Kidney capillary endothelial cell (primary cell): Measurements from ENCODE around the gene CRBN.

ENCODE experiments used
- DNase-seq: peaks from one replicate; pipeline ENCODE4 v3.0.0-alpha.2; 2018; ENCODE audit warnings: low spot score

Gene CRBN

GRCh38 chr3:3179407-3180094, at the start of gene CRBN:
Gene CRBN (minus strand): TSS chr3:3179691. CDS start chr3:3179687, 4 bp downstream.
- DNase-seq: peak; percentile 86

- DNase-seq: no peak
Observed at GRCh38 chr3:3227640-3228039, 48.1 kb upstream of the CRBN start.

DNA sequence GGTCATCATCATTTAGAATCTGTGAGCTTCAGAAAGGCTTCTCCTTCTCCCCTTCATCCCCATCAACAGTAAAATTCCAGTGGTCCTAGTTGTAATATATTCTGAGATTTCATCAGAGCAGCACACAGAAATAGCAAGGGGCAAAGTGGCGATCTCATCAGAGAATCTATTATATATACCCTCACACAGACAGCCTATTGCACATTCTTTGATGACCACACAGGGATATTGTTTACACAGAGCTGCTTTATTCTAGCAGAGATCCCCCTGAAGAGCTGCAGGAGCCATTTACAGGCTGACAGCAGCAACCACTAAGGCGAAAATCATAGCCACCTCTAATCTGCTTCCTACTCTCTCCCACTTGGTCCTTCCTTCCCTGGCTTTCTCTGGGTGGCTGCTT, 42.0 kb upstream of the CRBN start:
- no peak for DNase-seq

- DNase-seq: no peak
Observed at GRCh38 chr3:3216401-3216800, 36.9 kb upstream of the CRBN start.

- no peak for DNase-seq
Observed at GRCh38 chr3:3212781-3213440, 33.4 kb upstream of the CRBN start.

DNA sequence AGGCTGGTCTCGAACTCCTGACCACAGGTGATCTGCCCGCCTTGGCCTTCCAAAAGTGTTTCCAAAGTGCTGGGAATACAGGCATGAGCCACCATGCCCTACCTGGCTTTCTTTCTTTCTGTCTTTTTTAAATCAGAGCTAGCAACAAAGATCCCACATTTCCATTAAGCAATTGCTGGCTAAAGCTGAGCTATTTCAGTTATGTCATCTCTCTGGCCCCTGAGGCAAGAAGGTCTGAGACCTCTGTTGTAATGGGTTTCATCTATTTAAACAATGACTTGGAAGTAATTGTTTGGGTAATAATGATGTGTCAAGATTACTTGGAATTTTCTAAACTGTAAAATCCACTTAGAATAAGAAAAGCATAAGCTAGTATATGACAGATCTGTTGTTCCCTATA, 30.2 kb upstream of the CRBN start:
- DNase-seq: no peak

DNA sequence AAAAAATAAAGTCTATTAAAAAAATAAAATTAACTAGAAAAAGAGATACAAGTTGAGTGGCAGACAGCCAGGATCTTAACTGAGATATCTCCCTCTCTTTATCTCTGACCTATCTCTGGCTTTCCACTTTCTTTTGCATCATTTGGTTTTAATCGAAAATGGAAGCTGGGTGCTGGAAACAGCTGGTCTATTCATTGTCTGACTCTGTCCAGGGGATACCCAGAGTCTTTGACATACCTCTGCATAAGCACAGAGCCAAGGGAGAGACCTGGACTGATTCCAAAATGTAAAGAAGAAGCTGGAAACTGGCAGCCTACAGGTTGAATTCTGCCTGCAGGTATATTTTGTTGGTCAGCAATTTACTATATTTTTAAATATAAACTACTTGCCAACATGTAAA, 29.6 kb upstream of the CRBN start:
- DNase-seq: no peak

DNA sequence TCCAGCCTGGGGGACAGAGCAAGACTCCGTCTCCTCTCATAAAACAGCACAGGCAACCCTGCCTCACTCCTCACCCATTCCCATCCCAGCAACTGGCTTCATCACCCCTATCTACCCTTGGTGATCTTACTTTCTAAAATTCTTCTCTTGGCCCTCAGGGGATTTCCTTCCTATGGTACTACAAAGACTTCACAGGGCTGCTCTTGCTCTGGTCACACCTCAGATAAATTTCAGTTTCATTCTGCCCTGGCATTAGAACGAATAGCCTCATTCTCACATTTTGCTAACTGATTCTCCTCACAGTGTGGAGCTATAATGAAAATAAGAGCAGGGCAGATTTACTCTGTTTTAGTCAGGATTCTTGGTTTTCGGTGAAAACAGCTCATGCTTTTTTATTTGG, 22.1 kb upstream of the CRBN start:
- DNase-seq: no peak

DNA sequence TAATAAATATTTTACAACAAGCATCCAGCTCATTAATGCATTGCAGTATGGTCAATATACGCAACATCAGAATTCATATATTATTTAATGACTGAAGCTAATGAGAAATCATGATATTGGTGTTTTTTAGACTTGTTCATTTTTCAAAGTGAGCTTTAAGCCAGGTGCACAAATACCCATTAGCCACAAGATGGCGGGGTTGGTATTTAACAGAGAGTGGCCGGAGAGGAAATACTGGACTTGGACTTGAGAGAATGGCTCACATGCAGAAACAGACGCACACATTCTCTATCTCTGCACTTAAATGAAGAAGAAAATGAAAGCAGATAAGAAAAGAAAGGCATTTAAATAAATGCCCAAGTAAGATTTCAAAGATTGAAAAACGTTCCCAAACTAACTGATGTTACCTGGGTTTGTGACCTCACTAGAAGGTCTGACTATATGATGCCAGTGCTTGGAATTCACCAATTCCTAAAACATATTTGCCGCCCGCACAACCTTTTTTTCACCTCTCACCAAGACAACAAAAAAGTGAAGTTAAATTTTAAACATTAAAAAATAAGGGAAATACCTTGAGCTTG, 21.2 kb upstream of the CRBN start:
- DNase-seq: peak; percentile 65

DNA sequence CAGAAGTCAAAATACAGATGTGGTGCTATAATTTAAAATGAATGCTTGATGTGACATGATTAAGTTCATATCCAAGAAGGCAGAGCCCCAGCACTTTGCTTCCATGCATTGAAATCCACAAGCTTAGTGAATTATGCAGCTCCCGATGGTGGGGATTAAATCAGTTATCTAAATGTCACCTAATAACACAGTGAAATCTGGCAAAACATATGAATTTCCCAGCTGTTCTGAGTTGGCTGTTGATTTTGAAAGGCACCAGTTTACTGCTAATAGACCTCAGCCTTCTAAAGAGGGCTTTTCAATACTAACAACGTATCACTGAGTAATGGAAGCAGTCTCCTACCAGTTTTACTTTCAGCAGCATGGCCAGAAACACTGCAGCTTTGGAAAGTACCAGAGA, 19.8 kb upstream of the CRBN start:
- no peak for DNase-seq

- DNase-seq: no peak
Observed at GRCh38 chr3:3196148-3196861, 16.8 kb upstream of the CRBN start.

GRCh38 chr3:3194861-3195260, 15.4 kb upstream of the CRBN start:
- no peak for DNase-seq

GRCh38 chr3:3192286-3192675, 12.8 kb upstream of the CRBN start:
- no peak for DNase-seq

GRCh38 chr3:3191675-3192285, 12.3 kb upstream of the CRBN start:
- no peak for DNase-seq

GRCh38 chr3:3189961-3190360, 10.5 kb upstream of the CRBN start:
- no peak for DNase-seq

DNA sequence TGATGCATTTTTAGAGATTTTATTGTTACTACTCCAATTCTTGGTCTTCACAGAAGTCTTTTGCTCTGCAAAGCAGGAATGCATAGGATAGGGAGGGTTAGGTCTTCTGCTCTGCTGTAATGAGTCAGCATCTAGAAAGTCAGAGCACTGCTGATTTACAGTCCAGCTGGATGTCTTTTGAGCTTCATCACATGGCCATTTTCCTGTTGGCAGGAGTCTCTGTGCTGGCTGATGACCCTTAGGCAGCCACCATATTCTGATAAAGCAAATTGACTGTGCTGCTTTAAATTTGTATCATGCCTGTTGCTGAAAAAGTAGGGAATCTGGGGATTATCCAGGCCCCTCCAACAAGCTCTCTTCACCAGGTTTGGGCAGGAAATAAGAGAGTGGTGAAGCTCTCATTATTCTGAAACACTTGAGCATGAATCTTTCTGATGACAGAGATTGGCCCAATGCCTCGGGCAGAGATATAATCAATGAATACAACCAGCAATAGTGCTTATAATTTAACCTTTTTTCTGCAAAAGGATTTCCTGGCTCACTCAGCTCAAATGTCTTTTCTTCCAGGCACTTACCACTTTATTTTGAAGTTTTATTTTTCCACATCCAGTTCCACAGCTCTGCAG, 9.7 kb upstream of the CRBN start:
- no peak for DNase-seq

DNA sequence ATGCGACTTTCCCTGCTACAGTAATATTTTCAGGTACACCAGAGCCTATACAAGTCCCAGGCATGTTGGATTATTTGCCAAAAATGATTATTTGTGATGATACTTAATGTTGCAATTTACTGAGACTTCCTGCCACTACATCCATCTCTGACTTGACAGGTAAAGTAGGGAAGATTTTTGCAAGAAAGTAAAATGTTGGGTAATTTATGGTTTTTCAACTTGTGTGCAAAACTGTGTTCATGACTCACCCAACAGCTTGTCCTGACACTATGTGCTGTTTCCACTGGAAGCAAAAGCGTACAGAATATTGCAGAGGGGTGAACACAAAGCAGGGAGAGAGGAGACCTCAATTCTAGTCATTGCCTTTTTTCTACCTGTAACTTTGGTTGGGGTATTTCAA, 5.4 kb upstream of the CRBN start:
- DNase-seq: no peak

DNA sequence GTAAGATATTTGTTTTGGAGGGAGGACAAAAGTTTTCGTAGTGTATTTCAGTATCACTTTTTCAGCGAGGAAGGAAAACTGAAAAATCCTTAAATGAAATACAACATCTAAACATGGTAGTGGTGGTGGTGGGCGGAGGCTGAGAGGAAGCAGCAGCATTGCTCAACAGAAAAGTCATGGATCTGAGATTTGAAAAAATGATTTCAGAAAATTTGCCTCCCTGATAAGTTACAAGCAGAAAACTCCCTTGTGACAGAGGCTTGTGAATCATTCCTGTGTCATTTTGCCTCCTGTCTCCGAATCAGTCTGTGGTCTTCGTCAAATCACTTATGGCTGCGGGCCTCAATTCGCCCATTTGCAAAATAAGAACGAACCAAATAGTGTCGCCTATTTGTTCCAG, 965 bp upstream of the CRBN start:
- DNase-seq: no peak

DNA sequence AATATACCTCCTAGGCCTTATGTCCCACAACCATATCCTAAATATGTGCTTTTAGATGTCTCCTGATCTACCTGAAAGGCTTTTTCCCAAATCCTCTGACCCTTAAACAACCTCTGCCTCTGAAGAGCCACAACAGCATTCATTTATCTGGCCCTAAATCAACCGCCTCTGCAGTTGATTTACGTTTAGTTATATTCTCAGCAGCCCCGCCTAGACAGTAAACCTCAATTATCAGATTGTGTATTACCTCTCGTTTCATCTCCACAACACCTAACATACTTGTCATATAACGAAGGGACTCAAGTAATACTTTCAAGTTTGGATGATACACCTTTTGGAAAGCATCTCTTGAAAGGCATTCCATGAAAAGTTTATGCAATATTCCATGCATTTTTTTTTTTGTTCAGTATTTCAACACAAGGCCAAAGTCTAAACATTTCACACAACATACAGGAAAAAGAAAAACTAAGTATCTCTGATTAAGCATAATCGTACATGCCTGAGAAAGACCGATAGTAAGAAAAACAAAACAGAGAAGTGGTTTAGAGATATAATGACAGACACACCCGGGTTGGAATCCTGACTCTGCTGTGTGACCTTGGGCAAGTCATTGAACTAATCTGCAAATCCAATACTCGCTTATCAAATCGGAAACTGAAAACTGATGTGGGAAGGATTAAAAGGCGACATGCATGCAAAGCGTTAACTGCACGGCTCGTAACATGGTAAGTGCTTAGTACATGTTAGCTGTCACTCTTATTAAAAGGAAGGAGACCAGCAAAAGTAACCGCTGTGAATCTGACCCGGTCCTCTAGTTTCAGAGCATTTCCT, 778 bp downstream of the CRBN start:
- DNase-seq: no peak

- no peak for DNase-seq
Observed at GRCh38 chr3:3177861-3178497, 1.5 kb downstream of the CRBN start.

GRCh38 chr3:3172627-3173026, 6.9 kb downstream of the CRBN start:
- DNase-seq: no peak
